GM12892 (cell line): ENCODE measurements around the gene SUSD5.

ENCODE experiments used
- POLR2AphosphoS5 ChIP-seq: IDR thresholded peaks from 2 replicates; pipeline ENCODE4 v1.6.1; 2011; ENCODE audit warnings: low read depth, low read length, control low read depth
- TAF1 ChIP-seq: IDR thresholded peaks from 2 replicates; pipeline ENCODE4 v1.6.1; 2011; ENCODE audit warnings: low read depth, mild to moderate bottlenecking, control low read depth, low read length, borderline replicate concordance

GRCh38 chr3:33103034-33103433 is 115.6 kb downstream of the SUSD5 start:
- TF ChIP-seq TAF1 (no peak), POLR2AphosphoS5 (no peak)
